Measurements from ENCODE around the gene ZNF184.

Gene ZNF184

DNA sequence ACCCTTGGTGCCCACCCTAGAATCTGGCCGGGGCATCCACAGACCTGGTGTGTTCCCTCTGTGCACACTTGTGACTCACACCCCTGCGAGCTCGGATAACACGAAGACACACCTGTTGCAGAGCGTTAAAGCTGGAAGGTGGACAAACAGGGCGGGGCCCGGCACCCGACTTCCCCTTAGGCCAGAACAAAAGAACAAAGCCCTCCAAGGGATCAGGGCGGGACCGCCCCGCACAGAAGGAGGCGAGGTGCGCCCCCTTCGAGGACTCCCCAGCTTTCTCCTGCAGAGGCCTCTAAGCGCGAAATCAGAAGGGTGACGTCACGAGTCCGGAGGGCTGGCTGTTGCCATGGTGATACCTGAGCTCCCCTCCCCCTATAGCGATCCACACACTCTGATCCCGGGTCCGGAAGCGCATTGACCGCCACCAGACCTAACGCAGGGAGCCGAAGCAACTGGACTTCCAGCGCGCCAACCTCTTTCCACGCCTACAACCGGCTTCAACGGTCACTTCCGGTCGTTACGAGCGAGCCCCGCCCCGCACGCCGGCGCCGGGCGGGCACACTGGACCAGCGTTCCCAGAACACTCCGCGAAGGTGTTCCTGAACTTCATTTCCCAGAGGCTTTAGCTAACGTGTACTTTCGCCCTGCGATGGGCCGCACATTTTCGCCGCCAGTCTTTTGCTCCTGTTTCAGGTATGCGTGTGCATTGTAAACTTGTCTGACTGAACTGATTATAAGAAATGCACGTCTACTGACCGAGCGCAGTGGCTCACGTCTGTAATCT is at the start of gene ZNF184:
Gene ZNF184 (minus strand): TSS at position 489 of the 784 bp plus-strand sequence. CDS start 811 bp downstream, outside the sequence.
- peak; percentile 90 for DNase-seq

DNA sequence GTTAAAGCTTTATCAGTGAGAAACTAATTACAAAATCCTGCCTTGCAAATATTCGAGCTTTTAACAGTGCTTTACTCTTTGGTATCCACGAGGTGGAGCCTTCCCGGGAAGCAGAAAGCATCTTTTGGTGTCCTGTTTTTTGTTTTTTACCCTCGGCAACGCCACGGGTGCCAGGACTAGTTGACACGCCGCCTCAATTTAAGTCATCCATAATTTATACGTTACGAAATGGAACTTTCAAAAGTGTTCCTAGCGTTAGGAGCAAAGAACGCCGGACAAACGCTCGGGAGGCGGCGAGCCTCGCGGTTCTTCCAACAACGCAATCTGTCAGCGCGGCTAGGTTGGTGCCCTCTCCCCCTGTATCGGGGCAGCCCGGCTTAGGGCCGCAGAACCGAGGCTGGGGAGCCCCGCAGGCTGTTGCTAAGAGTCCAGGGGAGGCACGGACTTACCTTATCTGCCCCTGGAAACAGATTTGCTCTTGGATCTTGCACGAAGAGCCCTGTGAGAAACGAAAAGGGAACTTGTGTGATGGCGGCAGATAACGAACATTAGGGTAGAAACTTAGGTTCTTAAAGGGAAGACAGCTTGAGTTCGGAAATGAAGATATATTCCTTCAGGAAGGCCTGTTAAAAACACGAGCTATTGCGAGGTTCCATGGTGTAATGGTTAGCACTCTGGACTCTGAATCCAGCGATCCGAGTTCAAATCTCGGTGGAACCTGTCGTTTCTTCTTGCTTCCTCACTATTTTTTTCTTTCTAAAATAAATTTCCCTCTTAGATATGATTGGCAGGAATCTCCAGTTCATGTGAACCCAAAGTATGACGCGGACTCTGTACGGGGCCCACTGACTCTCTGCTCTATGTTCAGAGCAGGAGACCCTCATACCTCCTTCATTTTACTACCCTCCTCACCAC is 46.2 kb upstream of the ZNF184 start:
- DNase-seq: peak; percentile 74

DNA sequence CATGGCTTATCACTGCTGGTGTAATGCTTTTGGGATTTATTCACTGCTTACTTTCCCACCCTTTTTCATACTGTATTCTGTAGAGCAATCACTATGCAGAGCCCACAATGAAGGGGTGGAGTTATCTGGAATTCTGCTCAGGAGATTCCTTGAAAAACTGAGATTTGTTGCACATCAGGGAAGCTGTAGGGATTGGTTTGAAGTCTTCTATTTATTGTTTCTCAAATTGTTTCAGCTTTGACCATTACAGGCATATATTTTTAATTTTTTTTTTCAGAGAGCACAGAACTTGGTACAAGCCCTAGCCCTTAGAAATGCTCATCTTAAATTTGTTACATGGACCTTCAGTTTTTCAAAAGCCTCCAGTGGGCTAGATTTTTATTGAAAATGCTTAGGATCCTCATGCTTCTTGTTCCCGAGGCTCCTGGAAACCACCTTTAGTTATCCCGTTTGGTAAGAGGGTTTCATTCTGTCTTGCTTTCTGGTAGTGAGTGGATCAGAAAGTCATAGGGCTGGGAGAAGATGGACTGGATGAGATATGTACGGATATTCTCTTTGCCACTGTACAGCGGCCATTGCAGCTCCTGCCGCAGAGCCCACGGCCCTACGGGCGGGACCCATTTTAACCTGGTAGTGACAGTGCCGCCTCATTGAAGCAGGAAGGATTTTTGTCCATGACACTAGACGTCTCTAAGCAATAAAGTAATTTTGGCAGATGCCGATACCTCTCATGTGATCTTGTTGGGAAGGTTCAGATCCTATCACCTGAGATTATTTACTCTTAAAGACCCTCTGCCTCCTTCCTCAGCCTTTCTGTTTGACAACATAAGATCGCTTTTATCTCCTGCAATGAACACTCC is 45.3 kb upstream of the ZNF184 start:
- DNase-seq: no peak

DNA sequence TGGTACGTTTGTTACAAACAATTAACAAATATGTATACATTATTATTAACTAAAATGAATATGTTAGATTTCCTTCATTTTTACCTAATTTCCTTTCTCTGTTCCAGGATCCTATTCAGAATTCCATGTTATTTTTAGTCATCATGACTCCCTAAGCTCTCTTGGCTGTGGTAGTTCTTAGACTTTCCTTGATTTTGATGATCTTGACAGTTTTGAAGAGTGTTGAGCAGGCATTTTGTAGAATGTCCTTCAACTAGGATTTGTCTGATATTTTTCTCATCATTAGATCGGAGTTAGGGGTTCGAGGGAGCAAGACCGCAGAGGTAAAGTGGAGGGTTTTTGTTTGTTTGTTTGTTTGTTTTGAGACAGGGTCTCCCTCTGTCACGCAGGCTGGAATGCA is 44.3 kb upstream of the ZNF184 start:
- DNase-seq: no peak

DNA sequence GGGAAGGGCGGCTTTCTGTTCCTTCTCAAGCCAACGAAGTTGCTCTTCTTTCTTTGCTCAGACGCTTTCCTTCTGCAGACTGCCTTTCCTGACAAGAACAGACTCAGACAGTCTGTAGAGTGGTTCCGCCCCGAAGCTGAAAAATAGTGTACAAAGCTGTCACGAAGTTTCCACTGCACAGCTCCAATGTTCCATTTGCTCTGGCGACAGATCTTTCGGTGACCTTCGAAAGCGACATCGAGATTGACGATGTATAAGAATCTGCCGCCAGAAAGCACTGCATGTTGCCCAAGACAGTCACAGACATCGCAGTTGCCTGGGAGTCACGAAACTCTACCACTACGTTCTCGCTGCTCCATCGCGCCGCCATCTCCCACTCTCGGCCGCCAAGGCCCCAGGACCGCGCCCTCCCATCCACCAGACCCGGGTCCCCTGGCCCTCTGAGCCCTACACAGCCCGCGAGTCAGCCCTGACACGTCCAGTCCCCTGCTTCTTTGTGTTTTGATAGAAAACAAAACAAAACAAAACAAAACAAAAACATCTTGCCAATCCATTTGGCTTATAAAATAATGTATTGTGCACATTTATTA is 42.1 kb upstream of the ZNF184 start:
- DNase-seq: no peak

DNA sequence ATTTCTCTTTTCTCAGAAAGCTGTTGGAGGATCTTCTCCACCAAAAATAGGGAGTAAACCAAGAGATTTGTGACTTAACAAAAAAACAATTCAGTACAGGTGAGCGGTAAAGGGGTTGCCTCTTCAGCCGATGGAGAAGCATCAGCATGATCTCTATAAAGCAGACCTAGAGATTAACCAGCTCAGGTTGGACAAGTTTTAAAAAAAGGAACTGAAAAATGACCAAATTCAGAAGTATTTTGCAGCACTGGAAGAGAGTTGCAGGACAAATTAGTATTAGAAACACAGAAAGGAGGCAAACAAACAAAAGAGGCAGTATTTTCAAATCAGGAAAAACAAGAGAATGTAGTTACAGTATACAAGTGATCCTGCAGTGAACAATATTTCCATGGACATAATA is 39.6 kb upstream of the ZNF184 start:
- DNase-seq: no peak

DNA sequence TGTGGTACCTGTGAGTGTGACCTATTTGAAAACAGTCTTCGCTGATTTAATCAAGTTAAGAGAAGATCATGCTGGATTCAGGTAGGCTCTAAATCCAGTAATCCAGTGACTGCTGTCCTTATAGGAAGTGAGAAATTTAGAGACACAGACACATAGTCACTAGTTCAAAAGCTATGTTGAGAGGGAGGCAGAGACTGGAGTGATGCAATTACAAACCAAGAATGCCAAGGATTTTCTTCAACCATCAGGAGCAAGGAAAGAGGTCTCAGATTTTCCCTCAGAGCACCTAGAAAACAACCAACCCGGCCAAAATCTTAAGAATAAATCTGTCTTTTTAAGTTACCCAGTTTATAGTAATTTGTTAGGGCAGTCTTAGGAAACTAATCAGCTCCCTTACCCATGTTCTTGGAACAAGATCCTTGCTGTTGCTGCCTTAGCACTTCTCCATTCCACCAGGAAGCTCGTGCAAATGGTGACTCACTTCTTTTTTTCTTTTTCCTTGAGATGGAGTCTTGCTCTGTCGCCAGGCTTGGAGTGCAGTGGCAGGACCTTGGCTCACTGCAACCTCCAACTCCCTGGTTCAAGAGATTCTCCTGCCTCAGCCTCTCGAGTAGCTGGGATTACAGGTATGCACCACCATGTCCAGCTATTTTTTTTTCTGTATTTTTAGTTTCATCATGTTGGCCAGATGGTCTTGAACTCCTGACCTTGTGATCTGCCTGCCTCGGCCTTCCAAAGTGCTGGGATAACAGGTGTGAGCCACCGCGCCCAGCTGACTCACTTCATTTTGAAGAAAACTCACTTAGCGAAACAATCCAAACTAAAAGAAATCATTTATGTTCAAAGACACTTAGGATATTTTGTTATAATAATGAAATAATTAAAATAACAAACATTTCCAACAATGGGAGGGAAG is 34.4 kb upstream of the ZNF184 start:
- DNase-seq: no peak

DNA sequence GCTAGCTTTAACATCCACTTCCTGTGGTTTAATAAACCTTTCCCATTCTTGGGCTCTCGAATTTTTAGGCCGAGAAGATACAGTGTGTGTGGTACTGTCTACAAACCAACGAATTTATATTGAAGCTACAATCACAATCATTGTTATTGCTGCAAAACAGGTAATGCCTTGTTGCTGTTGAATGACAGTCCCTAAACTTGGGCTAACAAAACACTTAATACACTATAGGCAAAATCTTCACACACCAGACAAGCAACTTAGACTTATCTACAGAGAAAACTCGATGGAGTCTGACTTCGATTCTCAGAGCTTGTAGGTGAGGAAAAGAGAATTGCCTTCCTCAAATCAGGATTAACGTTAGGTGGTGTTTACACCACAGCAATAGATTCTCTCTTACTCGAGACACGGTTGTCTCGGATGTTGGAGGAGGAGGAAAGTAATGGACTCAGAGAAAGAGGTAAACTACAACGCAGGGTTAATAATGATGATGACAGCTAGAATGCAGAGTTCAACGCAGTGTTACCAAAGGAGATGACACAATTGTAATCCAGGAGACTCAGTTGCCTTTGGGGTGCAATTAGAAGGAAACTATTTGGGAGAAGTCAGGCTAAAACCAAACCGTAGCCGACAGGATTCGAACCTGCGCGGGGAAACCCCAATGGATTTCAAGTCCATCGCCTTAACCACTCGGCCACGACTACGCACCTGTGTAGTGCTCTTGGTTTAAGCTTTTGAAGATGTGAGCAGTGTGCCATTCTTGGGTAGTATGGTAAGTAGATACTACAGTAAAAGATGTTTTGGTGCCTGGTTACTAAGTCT is 32.5 kb upstream of the ZNF184 start:
- peak; percentile 57 for DNase-seq

DNA sequence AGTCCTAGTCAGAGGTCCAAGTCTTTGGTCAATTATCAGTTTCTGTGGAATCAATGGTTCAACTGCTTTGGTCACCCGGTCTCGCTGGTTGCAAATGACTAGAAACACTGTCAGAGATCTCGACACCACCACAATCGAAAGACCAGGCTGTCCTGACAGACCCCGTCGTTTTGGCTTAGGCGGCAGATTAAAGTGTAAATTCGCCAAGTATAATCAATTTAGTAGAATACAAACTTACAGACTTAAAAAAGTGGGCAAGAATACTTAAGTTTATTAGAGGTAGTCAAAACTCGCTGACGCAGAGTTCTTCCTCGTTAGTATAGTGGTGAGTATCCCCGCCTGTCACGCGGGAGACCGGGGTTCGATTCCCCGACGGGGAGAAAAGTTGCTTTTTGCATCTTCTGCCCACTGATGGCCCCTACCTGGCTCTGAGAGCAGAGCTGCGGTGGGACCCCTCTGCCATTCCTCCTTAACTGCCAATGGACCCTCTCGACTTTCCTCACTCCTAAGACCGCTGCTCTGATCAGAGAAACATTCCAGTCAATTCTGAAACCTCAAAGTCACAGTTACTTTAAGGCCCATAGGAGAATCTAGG is 30.6 kb upstream of the ZNF184 start:
- peak; percentile 82 for DNase-seq

DNA sequence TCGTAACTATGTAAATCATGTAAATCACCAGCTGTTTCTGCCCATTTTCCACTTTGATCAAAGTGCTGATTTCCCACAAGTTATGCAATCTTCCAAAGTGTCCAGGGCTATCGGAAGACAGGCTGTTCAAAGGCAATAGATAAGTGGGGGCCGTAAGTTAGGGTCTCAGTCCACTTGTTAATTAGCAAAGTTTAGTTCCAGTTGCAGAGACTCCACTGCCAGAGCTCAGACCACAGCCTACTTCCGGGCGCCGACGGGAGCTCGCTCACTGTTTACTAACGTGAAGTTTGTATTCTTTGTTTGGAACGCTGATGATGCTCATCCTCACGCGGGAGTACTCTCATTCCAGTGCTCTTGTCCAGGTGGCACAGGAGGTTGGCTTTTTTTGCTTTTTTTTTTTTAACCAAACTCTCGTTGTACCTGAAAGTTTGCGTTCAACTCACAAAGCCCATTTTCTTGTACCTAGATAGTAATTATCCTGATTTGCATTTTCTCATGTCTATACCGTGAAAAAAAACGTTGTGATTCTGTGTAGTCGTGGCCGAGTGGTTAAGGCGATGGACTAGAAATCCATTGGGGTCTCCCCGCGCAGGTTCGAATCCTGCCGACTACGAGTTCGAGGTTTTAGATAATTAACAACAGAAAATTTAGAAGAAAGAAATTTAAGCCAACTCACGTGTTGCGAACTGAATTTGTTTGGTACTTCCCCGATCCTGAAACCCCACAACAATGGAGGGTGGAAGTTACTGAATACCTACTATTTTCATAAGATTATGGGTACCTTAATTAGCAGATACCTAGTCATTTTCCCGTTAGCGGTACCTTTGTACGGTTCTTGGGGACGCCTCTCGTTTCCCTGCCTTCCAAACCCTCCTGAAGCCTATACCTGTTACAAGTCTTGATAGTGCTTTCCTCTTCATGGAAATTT is 29.9 kb upstream of the ZNF184 start:
- DNase-seq: peak; percentile 81

DNA sequence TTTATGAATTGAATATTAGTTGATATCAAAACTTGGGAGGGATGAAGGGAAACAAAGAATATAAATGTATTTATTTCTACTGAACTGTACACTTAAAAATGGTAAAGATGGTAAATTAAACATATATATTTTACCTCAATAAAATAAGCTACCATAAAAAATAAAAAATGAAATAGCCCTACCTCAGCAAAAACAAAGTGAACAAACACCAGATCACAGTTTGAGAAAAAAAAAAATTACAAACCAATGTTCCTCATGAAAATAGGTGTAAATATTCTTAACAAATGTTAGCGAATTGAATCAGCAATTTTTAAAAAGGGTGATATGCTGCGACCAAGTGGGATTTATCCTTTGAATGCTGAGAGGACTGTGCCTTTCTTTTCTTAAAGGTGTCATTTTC is 28.3 kb upstream of the ZNF184 start:
- DNase-seq: no peak

DNA sequence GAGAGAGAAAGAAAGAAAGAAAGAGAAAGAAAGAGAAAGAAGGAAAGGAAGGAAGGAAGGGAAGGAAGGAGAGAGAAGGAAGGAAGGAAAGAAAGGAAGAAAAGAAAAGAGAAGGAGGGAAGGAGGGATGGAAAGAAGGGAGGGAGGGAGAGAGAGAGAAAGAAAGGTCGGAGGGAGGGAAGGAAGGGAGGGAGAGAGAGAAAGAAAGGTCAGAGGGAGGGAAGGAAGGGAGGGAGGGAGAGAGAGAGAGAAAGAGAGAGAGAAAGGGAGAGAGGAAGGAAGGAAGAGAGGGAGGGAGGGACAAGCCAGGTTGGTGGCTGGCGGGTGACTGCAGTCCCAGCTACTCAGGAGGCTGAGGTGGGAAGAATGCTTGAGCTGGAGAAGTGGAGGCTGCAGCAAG is 27.3 kb upstream of the ZNF184 start:
- DNase-seq: no peak

DNA sequence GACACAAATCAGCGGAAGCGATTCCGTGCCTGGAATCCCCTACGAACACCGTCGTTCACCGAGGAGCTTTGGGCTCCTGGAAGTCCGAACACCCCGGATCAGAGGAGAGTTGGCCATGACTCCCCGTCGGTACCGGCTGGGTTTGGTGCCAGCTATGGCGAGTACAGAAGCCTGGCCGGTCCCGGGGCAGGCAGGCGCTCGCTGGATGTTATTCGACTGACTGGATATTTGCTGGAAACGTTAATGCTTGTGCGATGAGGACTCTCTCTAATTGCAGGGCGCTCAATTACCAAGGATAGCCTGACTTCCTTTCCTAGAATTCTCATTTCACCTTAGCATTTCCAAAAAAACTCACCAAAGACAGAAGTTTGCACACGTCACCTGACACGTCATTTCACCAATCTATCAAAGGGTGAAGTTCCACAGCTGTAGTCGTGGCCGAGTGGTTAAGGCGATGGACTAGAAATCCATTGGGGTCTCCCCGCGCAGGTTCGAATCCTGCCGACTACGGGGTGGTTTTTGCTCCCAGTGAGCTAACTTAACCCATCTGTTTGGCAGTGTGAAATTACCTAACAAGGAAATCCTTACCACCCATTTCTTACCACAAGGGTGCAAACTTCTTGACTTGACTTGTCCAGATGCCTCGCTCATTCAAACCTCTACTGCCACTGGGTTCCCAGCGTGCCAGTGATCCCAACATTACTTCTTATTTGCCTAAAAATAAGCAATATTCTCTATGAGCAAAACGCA is 22.7 kb upstream of the ZNF184 start:
- DNase-seq: peak; percentile 55

DNA sequence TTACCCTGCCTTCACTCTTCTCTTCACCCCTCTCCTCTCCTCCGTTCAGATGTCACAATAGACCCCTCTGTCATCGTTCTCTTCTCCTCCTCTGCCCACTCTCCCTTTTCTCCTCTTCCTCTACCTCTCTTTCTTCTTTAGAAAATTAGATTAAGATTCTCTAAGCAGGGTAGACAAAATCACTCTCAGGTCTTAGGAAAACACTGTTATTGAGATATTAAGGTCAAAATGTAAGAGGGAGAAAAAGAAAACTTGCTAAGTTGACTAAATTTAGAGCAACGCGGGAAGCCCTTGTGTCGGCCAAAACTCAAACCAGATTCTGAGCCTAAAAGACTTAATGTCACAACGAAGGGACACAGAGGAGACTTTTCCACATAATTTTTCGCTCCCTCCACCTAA is 22.1 kb upstream of the ZNF184 start:
- no peak for DNase-seq

DNA sequence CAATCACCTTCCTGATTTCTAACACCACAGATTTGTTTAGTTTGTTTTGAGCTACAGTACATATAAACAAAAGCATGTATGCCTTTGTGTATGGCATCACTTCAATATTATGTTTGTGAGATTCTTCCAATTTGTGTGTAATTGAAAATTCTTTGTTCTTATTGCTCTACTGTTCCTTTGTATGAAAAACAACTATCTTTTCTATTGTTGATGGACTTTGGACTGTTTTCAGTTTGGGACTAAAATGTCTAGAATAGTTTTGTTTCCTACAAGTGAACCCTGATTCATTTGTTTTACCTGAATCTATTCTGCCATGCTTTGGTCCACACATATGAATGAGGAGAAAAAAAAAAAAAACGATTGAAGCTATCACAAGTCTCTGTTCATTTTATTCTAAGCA is 21.2 kb upstream of the ZNF184 start:
- no peak for DNase-seq

DNA sequence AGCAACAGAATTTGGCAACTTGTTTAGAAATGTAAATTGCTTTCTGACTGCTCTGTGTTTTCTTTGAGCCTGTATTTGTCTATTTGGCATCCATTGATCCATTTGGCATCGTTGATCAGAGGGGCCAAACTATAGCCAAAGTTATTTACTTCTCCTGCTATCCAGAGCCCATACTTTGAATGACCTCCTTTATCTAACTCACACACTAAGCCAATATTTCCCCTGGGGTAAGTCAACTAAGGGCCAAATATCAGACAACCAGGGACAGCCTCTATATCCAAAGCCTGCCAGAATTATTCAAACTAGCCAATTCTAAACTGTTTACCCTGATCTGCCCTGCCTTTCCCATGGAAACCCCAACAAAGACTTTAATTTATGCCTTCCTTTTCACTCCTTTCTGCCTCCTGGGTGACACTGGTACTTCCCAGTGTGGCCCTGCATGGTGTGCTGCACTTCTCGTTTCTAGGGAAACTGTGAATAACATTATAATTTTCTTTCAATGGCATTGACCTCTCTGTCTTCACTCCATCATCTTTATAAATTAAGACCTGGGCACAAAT is 19.8 kb upstream of the ZNF184 start:
- no peak for DNase-seq

DNA sequence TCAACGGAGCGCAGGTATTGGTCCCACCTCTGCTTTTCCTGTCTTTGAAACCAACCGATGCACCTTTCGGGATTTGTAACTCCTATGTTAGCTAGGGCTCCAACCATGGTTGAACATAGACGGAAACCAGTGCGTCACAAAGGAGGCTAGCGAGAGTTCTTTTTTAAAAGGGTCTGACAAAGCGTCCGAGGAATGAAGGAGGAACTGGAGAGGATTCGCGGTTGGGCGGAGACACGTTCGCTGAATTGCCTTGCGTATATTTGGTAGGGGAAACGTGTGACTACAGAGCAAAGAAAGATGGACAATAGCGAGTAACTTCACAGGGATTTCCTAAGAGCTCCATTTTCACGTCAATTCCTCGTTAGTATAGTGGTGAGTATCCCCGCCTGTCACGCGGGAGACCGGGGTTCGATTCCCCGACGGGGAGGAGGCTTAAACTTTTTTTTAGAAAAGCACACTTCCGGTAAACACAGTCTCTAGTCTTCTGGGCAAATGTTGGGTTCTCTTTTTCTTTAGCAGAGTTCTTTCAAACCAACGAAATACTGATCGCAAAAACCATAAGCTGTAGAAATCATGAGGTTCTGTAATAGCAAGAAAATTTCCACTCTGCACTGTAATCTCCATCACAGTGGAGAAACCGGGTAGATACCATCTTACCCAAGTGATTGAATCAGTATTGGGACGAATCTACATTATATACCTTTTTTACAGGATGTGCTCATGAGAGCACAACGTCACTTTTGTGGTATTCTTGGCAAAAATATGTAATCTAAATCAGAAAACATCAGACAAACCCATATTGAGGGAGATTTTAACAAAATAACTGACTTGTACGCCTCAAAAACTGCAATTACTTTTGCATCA is 6.6 kb upstream of the ZNF184 start:
- DNase-seq: peak; percentile 88

Measured in CD4-positive, alpha-beta T cell treated with Interleukin-15 for 1 hour (primary cell).